Measurements from ENCODE around the gene M1AP. TPM values are rescaled to one million over a fixed set of nuclear protein-coding genes. Genes with fewer than 3 reads are reported as not detected.

M1AP gene
- total RNA-seq, 1 donor from 2014 or later = not detected

GRCh38 chr2:74572178-74572925, 75.8 kb downstream of the M1AP start:
- no peak overlapping the region for H3K4me3 ChIP-seq
- H3K27ac ChIP-seq (replicated peaks) = no peak overlapping the region
- peaks cover 26% of the 10 kb centered on the region for H3K27me3 ChIP-seq (ENCODE audit: low read depth)
- H3K4me1 ChIP-seq = peaks cover 5% of the 10 kb centered on the region
- DNase-seq = no peak
- H3K9me3 ChIP-seq (replicated peaks) = no peaks in the 10 kb centered on the region
- intact Hi-C loops (cut with micrococcal nuclease) = no loop called here
- H3K36me3 ChIP-seq = no peaks in the 10 kb centered on the region
- no peak for TF ChIP-seq CTCF (IDR thresholded peaks at IDR 0.05; ENCODE audit: borderline replicate concordance)

GRCh38 chr2:74571058-74571457, 77.1 kb downstream of the M1AP start:
- Histone ChIP-seq H3K27me3 (ENCODE audit: low read depth) (peaks cover 26% of the 10 kb centered on the region), H3K4me1 (no peaks in the 10 kb centered on the region), H3K36me3 (no peaks in the 10 kb centered on the region), H3K9me3 (replicated peaks) (no peaks in the 10 kb centered on the region), H3K27ac (replicated peaks) (no peak overlapping the region), H3K4me3 (no peak overlapping the region)
- TF ChIP-seq CTCF (IDR thresholded peaks at IDR 0.05; ENCODE audit: borderline replicate concordance) = no peak
- DNase-seq = no peak
- intact Hi-C loops (cut with micrococcal nuclease) = no loop called here

GRCh38 chr2:74569686-74570085, 78.4 kb downstream of the M1AP start:
- no peaks in the 10 kb centered on the region for H3K36me3 ChIP-seq
- TF ChIP-seq CTCF (IDR thresholded peaks at IDR 0.05; ENCODE audit: borderline replicate concordance) = no peak
- H3K4me3 ChIP-seq = no peak overlapping the region
- peaks cover 26% of the 10 kb centered on the region for H3K27me3 ChIP-seq (ENCODE audit: low read depth)
- H3K27ac ChIP-seq (replicated peaks) = no peak overlapping the region
- H3K9me3 ChIP-seq (replicated peaks) = no peaks in the 10 kb centered on the region
- DNase-seq = no peak
- H3K4me1 ChIP-seq = no peaks in the 10 kb centered on the region
- intact Hi-C loops (cut with micrococcal nuclease) = no loop called here

GRCh38 chr2:74567881-74568280, 80.2 kb downstream of the M1AP start:
- Histone ChIP-seq H3K9me3 (replicated peaks) (no peaks in the 10 kb centered on the region), H3K27me3 (ENCODE audit: low read depth) (peaks cover 45% of the 10 kb centered on the region), H3K4me1 (no peaks in the 10 kb centered on the region), H3K36me3 (no peaks in the 10 kb centered on the region), H3K27ac (replicated peaks) (no peak overlapping the region), H3K4me3 (no peak overlapping the region)
- DNase-seq = no peak
- TF ChIP-seq CTCF (IDR thresholded peaks at IDR 0.05; ENCODE audit: borderline replicate concordance) = no peak
- intact Hi-C loops (cut with micrococcal nuclease) = no loop called here

GRCh38 chr2:74566754-74567085, 81.4 kb downstream of the M1AP start:
- intact Hi-C loops (cut with micrococcal nuclease) = no loop called here

More at GRCh38 chr2:74566754-74567085, 81.4 kb downstream of the M1AP start:
- Histone ChIP-seq H3K4me1 (no peaks in the 10 kb centered on the region), H3K27ac (replicated peaks) (no peak overlapping the region), H3K9me3 (replicated peaks) (no peaks in the 10 kb centered on the region), H3K36me3 (no peaks in the 10 kb centered on the region), H3K4me3 (no peak overlapping the region), H3K27me3 (ENCODE audit: low read depth) (peaks cover 56% of the 10 kb centered on the region)
- TF ChIP-seq CTCF (IDR thresholded peaks at IDR 0.05; ENCODE audit: borderline replicate concordance) = no peak
- no peak for DNase-seq
